HEK293 (cell line): ENCODE measurements around the gene S1PR2.

Experiments used
- CTCF ChIP-seq: fragments of 450-650 bp; formaldehyde crosslinking; IDR thresholded peaks from 2 replicates; pipeline ENCODE4 v1.5.1; 2016; ENCODE audit warnings: missing biosample characterization, missing genetic modification characterization
- PRDM6 ChIP-seq: fragments of 450-650 bp; formaldehyde crosslinking; IDR thresholded peaks from 2 replicates; pipeline ENCODE4 v1.5.1; 2017; ENCODE audit warnings: missing biosample characterization, missing genetic modification characterization
- REST ChIP-seq: fragments of 450-650 bp; formaldehyde crosslinking; IDR thresholded peaks from 2 replicates; pipeline ENCODE4 v1.5.1; 2016; ENCODE audit warnings: missing biosample characterization, missing genetic modification characterization
- ZBTB20 ChIP-seq: fragments of 450-650 bp; formaldehyde crosslinking; IDR thresholded peaks from 2 replicates; pipeline ENCODE4 v1.5.1; 2016; ENCODE audit warnings: missing biosample characterization, missing genetic modification characterization
- ZBTB7A ChIP-seq: fragments of 450-650 bp; formaldehyde crosslinking; IDR thresholded peaks from 2 replicates; pipeline ENCODE4 v1.5.1; 2016; ENCODE audit warnings: low read depth, missing biosample characterization, missing genetic modification characterization
- ZFP41 ChIP-seq: fragments of 450-650 bp; formaldehyde crosslinking; IDR thresholded peaks from 2 replicates; pipeline ENCODE4 v1.5.1; 2016; ENCODE audit warnings: missing biosample characterization, missing genetic modification characterization, borderline replicate concordance
- ZNF146 ChIP-seq: fragments of 450-650 bp; formaldehyde crosslinking; IDR thresholded peaks from 2 replicates; pipeline ENCODE4 v1.5.1; 2016; ENCODE audit warnings: missing biosample characterization, missing genetic modification characterization
- ZNF26 ChIP-seq: fragments of 450-650 bp; formaldehyde crosslinking; IDR thresholded peaks from 2 replicates; pipeline ENCODE4 v1.5.1; 2016; ENCODE audit warnings: missing biosample characterization, missing genetic modification characterization
- ZNF394 ChIP-seq: fragments of 450-650 bp; formaldehyde crosslinking; IDR thresholded peaks from 2 replicates; pipeline ENCODE4 v1.5.1; 2016; ENCODE audit warnings: missing biosample characterization, missing genetic modification characterization, mild to moderate bottlenecking, moderate library complexity, borderline replicate concordance
- ZNF423 ChIP-seq: fragments of 450-650 bp; formaldehyde crosslinking; IDR thresholded peaks from 2 replicates; pipeline ENCODE4 v1.5.1; 2016; ENCODE audit warnings: missing biosample characterization, missing genetic modification characterization
- ZNF549 ChIP-seq: fragments of 450-650 bp; IDR thresholded peaks from 2 replicates; pipeline ENCODE4 v1.5.1; 2018; ENCODE audit warnings: missing biosample characterization, missing genetic modification characterization, mild to moderate bottlenecking, inconsistent platforms, moderate library complexity
- ZNF623 ChIP-seq: fragments of 450-650 bp; formaldehyde crosslinking; IDR thresholded peaks from 2 replicates; pipeline ENCODE4 v1.5.1; 2016; ENCODE audit warnings: missing biosample characterization, missing genetic modification characterization

- TF ChIP-seq ZBTB7A (tag by site-specific recombination) (no peak), ZNF26 (tag by site-specific recombination) (no peak), ZNF549 (no peak), ZFP41 (tag by site-specific recombination) (no peak), CTCF (no peak), ZNF394 (tag by site-specific recombination) (no peak), REST (tag by site-specific recombination) (no peak), ZNF623 (tag by site-specific recombination) (no peak), ZNF146 (tag by site-specific recombination) (no peak), ZBTB20 (tag by site-specific recombination) (peak; percentile 51; the same call in 1 of the 2 replicates), ZNF423 (tag by site-specific recombination) (no peak), PRDM6 (no peak)
Measured at GRCh38 chr19:10230861-10231611, at the start of gene S1PR2.
